ENCODE results near the gene PTPRT.

The PTPRT gene

GRCh38 chr20:42095221-42095620 is 1094.5 kb downstream of the PTPRT start:
- DNase-seq = no peak

GRCh38 chr20:42093542-42094440 is 1095.9 kb downstream of the PTPRT start:
- no peak for DNase-seq

DNA sequence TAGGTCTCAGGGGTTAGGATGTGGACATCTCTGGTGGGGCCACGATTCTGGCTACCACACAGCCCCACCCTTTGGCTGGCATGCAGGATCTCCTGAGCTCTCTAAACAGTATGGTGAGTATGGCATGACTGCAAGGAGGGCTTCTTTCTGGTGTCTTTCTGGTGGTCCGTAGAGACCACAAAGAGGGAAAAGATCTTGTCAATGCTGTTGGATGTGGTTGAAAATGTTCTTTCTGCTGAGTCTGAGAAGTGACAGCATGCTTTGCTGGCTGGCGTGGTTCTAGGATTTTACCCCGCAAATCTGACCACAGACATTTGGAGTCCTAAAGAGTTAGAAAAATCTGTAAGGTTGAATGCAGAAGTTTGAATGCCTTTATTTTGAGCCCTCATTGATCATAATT is 1096.7 kb downstream of the PTPRT start:
- no peak for DNase-seq

DNA sequence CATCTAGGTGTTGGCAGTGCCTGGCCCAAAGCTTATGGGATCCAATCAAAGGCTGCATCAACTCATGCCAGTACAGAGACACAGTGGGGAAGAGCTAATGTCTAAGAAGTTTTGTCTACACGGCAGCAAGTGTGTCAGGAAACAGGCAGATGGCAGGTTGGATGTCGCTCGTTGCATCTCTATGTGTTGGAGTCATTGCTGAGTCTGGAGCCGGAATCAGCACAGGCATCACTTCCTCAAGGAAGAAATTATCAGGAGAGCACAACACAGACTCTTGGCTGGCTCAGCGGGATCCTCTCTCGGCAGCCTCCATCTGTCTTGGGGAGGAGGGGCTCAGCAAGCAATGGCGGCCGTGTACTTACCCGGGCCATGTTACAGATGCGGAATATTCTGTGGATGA is 1104.3 kb downstream of the PTPRT start:
- no peak for DNase-seq

GRCh38 chr20:42083280-42083679 is 1106.4 kb downstream of the PTPRT start:
- DNase-seq = no peak

GRCh38 chr20:42082611-42083010 is 1107.1 kb downstream of the PTPRT start:
- DNase-seq = no peak

- DNase-seq = no peak
Observed at GRCh38 chr20:42080956-42081355, 1108.8 kb downstream of the PTPRT start.

DNA sequence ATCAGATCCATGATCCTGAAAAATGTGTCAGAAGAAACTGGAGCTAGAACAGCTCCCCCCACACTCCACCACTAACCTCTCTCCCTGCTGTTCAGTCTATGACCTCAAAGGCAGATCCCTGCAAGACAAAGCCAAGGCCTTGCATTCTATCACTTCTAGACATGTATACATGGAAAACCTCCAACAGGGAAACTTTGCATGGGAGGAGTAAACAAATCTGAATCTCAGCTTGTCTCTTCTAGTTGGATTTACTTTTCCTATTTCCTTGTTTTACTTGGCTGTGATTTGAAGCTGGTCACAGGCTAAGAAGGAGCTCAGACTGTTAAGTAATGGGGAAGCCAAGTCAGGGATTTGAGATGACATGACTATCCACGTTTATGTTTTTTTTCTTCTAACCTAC is 1114.8 kb downstream of the PTPRT start:
- no peak for DNase-seq

- DNase-seq = no peak
Observed at GRCh38 chr20:42067596-42067995, 1122.1 kb downstream of the PTPRT start.

- no peak for DNase-seq
Observed at GRCh38 chr20:42067174-42067573, 1122.5 kb downstream of the PTPRT start.

- DNase-seq = no peak
Observed at GRCh38 chr20:42063141-42063540, 1126.6 kb downstream of the PTPRT start.

DNA sequence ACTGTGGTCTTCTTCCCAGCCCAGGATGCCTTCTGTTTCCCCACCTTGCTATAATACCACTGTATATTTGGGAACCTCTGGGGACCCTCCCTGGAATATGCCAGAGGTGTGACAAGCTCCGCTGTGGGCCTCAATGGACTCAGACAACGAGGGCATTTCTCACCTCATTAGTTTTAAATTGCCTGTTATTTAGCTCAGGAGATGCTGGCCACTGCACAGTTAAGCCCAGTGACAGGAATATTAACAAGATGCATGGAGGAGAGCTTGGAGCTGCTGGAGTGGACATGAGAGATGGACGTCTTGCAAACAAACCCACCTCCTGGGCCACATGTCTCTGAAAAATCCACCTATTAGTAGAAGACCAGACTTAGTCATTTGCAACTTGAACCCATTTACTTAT is 1136.4 kb downstream of the PTPRT start:
- DNase-seq = no peak

DNA sequence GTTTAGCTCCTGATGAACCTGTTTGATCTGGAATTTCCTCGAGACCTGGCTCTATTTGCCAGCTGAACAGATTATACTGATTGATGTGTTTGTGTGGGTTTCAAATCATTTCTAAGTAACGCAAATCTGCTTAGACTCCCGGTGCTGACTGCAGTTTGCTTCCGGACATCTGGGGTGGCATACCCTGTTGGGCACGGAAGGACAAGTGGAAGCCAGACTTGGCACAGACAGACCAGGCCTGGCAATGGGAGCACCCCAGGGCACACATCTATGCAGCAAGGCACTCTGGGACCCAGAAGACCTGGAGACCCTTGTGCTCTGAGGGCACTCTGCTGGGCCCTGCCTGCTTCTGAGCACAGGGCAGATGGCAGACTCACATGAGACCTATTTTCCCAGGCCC is 1137.8 kb downstream of the PTPRT start:
- DNase-seq = no peak

- DNase-seq = no peak
Observed at GRCh38 chr20:42046371-42047085, 1143.2 kb downstream of the PTPRT start.

- no peak for DNase-seq
Observed at GRCh38 chr20:42043921-42044320, 1145.8 kb downstream of the PTPRT start.

- DNase-seq = no peak
Observed at GRCh38 chr20:42041000-42041565, 1148.6 kb downstream of the PTPRT start.

- no peak for DNase-seq
Observed at GRCh38 chr20:42027746-42028268, 1161.9 kb downstream of the PTPRT start.

GRCh38 chr20:42026599-42026998 is 1163.1 kb downstream of the PTPRT start:
- DNase-seq = no peak

GRCh38 chr20:42024653-42025052 is 1165.1 kb downstream of the PTPRT start:
- no peak for DNase-seq
